RPMI7951 (cell line): ENCODE data around the gene TAF4. TPM values are rescaled to one million over a fixed set of nuclear protein-coding genes. Genes with fewer than 3 reads are reported as not detected.
A peak's percentile ranks its signal among the peaks of the same experiment; 100 is the strongest.

ENCODE experiments used
- DNase-seq: peaks from one replicate; pipeline ENCODE4 v3.0.0-alpha.2; 2012; ENCODE audit warnings: low read depth
- total RNA-seq: library from RNA; depleted of rRNA; stranded (reverse); fragments of >200 nt; shearing (Covaris generic); gene quantifications from 2 replicates; pipeline ENCODE4 v1.2.3, GENCODE V29; 2014; rRNA removed

TAF4 gene
- total RNA-seq, 1 experiment from 2014 or later, result 6.5 TPM

DNA sequence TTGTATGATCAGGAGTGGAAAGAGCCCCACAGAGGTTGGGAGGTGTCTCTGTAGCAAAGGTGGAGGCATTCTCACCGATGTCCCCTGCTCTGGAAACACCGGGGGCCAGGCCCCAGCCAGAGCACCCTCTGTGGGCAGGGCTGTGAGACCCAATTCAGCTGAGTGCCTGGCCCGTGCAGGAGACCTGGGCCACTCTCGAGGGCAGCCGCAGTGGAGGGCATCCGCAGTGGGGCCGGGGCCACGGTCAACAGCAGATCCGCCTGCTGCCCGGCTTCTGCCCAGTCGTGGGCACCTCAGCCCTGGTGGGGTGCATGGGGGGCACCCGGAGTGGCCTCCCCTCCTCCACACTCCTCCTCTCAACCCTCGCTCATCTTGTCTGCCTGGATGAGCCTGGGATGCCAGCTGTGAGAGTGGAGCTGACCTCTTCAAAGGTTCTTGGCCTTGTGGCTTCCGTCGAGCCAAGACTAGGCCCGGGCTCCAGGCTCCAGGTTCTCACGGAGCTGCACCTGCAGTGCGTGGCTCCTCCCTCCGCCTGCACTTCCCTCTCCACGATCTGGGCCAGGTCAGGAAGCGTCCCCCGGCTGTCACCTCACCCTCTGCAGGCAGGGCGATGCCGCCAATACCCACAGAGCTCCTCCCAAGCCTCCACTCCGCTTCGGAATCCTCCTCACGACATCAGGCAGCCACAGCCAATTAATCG lies 134.8 kb downstream of the TAF4 start:
- no peak for DNase-seq

DNA sequence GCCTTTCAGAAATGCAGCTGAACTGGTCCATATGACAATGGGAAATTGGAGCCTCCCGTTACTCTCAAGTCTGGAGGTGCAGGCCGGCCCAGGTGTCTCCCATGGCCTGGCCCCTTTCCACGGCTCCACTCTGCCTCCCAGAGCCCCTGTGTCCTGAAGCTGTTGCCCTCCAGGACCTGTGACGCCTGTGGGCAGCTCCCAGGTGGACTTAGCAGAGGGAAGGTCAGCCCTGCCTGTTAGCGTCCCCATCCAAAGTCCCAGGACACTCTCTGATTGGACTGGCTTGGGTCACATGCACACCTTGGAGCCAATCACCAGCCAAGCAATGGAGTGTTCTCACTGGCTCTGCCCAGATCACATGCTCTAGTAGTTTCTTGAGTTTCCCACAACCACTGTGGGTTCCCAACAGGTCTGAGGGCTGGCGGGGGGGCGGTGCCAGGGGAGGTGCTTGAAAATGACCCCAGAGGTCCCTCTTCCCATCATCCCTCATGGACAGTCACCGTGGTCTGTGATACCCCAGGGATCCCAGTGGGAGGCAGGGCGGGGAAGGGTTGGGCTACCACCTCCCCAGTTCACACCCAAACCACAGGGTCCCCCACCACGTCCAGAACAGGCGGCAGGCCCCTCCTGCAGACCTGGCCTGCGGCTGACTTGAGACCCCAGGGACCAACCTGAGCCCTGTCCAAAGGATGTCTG lies 135.6 kb downstream of the TAF4 start:
- DNase-seq, result no peak

DNA sequence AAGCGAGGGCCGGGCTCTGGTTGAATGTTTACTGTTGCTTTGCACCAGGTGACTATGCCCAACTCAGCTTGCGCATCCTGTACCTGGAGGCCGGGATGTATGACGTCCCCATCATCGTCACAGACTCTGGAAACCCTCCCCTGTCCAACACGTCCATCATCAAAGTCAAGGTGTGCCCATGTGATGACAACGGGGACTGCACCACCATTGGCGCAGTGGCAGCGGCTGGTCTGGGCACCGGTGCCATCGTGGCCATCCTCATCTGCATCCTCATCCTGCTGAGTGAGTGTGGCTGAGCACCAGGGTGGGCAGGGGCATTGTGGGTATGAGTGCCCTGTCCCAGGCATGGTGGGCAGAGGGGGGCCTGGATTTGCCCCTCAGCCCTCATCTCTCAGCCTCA lies 136.1 kb downstream of the TAF4 start:
- DNase-seq, result no peak

DNA sequence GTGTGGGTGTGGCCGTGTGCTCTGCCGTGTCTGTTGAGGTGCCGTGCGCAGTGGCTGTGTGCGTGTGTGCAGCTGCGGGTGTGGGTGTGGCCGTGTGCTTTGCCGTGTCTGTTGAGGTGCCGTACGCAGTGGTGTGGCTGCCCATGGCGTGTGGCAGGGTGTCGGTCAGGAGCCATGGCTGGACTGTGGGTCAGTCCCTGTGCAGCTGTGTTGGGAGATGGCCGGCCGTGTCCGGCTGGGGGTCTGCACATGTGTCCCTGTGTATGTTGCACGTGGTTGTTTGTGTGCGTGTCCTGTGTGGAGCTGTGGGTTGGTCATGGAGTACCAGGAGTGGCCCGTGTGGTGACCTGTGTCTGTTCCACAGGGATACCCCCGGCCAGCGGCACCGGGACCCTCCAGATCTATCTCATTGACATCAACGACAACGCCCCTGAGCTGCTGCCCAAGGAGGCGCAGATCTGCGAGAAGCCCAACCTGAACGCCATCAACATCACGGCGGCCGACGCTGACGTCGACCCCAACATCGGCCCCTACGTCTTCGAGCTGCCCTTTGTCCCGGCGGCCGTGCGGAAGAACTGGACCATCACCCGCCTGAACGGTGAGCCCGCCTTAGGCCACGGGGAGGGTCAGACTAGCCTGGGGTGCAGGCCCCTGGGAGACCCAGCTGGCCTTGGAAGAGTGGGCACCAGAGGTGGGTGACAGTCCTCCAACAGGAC lies 137.7 kb downstream of the TAF4 start:
- DNase-seq, result no peak

DNA sequence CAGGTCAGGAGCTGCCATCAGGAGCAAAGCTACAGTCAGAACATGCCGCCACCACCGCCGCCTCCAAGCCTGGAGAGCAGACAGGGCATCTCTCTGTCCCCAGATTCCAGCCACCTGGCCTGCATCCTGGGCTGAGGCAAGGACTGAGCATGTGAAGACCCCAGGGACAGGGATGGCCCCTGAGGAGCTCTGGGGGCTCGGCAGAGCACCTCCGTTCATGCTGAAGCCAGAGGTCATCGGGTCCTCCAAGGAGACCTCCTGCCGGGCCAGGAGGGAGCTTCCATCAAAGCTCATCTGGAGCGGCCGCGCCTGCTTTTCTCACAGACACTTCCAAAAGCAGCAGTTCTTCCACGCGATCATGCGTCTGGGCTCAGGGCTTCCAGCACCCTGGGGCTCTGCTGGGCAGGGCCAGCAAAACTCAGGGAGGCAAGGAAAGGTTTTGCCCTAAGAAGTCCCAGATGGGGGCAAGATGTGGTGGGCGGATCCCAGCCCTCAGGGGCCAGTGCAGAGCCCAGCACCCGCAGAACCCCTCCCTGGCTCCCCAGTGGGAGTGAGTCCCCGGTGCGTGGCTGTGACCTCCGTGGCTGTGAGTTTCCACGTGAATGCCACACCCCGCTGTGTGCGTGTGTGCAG lies 138.4 kb downstream of the TAF4 start:
- no peak for DNase-seq

DNA sequence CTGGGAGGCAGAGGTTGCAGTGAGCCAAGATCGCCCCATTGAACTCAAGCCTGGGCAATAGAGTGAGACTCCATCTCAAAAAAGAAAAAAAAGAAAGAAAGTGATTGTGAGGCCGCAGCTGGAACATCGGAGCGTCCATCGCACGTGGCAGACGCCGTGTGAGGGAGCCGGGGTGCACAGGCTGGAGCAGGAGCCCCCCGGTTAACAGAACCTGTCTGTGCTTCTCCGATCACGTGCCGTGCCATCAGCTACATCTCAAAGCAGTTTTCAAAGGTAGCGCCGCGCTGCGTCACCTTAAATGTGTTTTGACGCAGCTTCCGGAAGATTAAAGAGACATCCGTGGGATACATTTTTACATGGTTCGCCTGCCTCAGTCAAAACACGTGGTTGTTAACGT lies 138.9 kb downstream of the TAF4 start:
- DNase-seq, result no peak

DNA sequence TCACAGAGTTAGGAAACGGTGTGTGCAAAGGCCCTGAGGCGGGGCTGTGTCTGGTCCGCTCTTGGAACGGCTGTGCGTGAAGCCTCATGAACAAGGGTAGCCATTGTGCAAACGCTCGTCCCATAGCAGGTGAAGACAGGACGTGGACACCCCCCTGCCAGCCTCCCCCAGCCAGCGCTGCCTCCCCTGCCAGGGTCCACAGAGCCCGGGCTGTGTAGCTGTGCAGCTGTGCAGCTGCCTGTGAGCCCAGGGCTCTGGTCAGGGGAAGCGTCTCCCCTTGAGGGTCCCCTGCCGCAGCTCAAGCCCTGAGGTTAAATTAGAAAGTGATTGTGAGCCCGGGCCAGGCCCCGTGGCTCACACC lies 139.4 kb downstream of the TAF4 start:
- no peak for DNase-seq

DNA sequence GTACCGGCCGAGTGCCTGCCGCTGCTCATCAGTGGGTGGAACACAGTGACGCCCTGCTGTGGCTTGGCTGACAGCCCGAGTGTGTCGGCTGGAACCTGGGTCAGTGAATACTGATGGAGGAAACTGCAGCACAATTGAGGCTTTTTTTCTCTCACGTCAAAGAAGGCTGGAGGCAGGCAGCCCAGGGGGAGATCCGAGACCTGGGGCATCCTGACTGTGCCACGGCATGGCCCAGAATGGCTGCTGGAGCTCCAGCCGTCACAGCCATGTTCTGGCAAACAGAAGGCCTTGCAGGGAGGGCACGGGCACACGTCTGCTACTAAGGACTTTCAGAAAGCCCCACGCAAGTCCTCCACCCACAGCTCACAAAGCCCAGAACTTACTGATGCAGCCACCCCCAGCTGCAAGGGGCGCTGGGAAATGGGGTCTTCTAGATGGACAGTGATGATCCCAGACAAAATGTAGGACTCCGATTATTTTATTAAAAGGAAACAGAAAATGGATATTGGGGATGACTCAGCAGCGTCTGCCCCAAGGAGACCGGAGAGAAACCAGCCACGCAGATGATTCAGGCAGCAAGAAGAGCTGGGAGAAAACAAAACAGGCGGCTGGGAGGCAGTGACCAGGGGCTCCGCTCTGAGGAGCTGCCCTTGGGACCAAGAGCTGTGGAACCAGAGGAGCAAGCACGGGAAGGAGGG lies 140.0 kb downstream of the TAF4 start:
- DNase-seq, result peak; percentile 86

DNA sequence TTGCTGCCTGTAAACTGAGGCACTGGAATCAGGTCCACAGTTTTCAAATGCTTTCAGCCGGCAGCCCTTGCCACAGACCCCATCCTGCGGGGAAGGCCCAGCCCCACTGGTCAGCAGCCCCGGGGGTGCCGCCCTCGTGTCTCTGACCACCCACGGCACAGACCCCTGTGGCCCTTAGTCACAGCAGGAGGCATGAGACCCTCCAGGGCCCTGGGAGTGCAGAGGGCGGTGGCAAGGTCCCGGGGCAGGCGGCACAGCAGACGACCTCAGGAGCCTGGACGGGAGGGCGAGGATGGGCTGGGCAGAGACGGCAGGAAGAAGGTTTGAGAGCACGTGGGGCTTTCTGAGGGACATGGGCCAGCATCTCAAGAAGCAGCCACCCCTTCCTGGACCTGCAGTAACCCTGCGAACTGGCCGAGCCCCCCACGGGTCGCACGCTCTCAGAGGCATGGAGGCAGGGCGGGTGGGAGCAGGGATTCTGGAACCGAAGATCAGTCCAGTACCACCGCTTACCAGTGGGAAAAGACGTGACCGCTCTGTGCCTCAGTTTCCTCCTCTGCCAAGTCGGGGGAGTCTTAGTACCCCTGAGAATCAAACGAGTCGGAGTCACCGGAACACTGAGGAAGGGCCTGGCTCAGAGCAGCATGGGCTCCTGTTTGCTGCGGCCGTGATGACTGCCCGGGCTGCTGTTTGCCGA lies 140.7 kb downstream of the TAF4 start:
- DNase-seq, result no peak

Other genes with a start within 250 kb of the TAF4 start
- 39.4 and 39.9 TPM in 2 replicates for gene LSM14B, start 56.6 kb upstream of the TAF4 start, total RNA-seq
- gene PSMA7, start 77.5 kb upstream of the TAF4 start, total RNA-seq, result 878 and 1,048 TPM in 2 replicates
- 8.6 and 10.7 TPM in 2 replicates for gene SS18L1, start 77.9 kb upstream of the TAF4 start, total RNA-seq
- gene MTG2, start 117.1 kb upstream of the TAF4 start, total RNA-seq, result 21.1 and 28.1 TPM in 2 replicates
- not detected in 2 replicates for gene HRH3, start 154.4 kb upstream of the TAF4 start, total RNA-seq
- gene OSBPL2, start 172.6 kb upstream of the TAF4 start, total RNA-seq, result 17.8 and 18.6 TPM in 2 replicates
- 215 and 229 TPM in 2 replicates for gene ADRM1, start 237.1 kb upstream of the TAF4 start, total RNA-seq